Thoracic aorta (tissue), 2 donors: Measurements from ENCODE around the gene CHAF1B. TPM values are rescaled to one million over a fixed set of nuclear protein-coding genes. Genes with fewer than 3 reads are reported as not detected.

Experiments
- ATAC-seq: fragments of 150-250 bp; one replicate; pipeline ENCODE4 v1.8.0; 2017; ENCODE audit warnings: low read depth; ENCODE audit not compliant: insufficient number of reproducible peaks, low FRiP score
- DNase-seq: peaks from one replicate; pipeline ENCODE4 v3.0.0-alpha.2; 2020; ENCODE audit warnings: low spot score
- H3K27ac ChIP-seq, 2 donors: fragments of 200-600 bp; sonication (generic); 1 replicate in 1 of 2; 2 replicates in 1 of 2; pipeline ENCODE4 v1.5.1; 2016; ENCODE audit warnings: mild to moderate bottlenecking in 2 of 2, moderate library complexity in 2 of 2
- H3K27me3 ChIP-seq: fragments of 200-600 bp; sonication (generic); replicated peaks from 2 replicates; pipeline ENCODE4 v1.6.0; 2016; ENCODE audit warnings: mild to moderate bottlenecking; ENCODE audit not compliant: insufficient read depth
- H3K36me3 ChIP-seq: fragments of 200-600 bp; sonication (generic); one replicate; pipeline ENCODE4 v1.5.1; 2016
- H3K4me1 ChIP-seq, 2 donors: fragments of 200-600 bp; sonication (generic); 1 replicate in 1 of 2; 2 replicates in 1 of 2; pipeline versions ENCODE4 v1.5.1 to v1.6.0; 2016; ENCODE audit warnings: low read depth in 2 of 2, mild to moderate bottlenecking in 1 of 2; ENCODE audit not compliant: control insufficient read depth in 1 of 2
- H3K4me3 ChIP-seq: fragments of 200-600 bp; sonication (generic); 2 replicates; pipeline ENCODE4 v1.5.1; 2016; ENCODE audit warnings: mild to moderate bottlenecking
- H3K9me3 ChIP-seq: fragments of 200-600 bp; sonication (generic); 2 replicates; pipeline ENCODE4 v1.5.1; 2016
- CTCF ChIP-seq: fragments of 200-600 bp; sonication (generic); IDR thresholded peaks from one replicate; pipeline ENCODE4 v1.5.1; 2019; ENCODE audit warnings: antibody characterized with exemption
- total RNA-seq, 2 donors: library from RNA; depleted of rRNA; stranded (reverse); fragments of >200 nt; gene quantifications; one replicate each; pipeline versions ENCODE4 v1.1.0 to v1.2.3, GENCODE V29; 2016

Gene CHAF1B
- total RNA-seq, 2 donors from 2014 or later = 0.35 to 1.2 TPM

DNA sequence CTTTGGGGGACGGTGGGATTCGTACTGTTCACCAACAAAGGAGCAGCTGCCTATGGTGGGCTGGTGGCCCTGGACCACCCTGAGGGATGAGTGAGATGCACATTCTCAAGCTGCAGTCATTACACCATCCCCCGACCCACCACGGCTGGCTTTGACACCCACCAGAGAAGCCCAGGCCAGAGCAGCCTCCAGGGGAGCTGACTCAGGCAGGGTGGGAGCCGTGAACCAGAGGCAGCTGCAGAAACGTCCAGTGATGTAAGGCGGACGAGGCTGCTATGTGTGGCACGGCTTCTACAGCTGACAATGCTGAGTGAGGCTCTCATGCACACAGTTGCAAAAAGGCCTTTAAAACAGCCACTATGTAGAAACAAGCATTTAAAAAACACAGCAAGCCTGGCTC lies 40.1 kb downstream of the CHAF1B start:
- no peak for DNase-seq
- no peak for ATAC-seq

GRCh38 chr21:36427502-36427901 lies 42.3 kb downstream of the CHAF1B start:
- DNase-seq = no peak

More for the DNA sequence above, 40.1 kb downstream of the CHAF1B start:
- no peak overlapping the region for H3K4me3 ChIP-seq
- no peaks in the 10 kb centered on the region for H3K9me3 ChIP-seq
- TF ChIP-seq CTCF = no peak
- H3K36me3 ChIP-seq = no peaks in the 10 kb centered on the region
- peaks cover 0 to 8% of the 10 kb centered on the region in 2 donors for H3K4me1 ChIP-seq
- no peak overlapping the region for H3K27ac ChIP-seq
- H3K27me3 ChIP-seq = no peaks in the 10 kb centered on the region

DNA sequence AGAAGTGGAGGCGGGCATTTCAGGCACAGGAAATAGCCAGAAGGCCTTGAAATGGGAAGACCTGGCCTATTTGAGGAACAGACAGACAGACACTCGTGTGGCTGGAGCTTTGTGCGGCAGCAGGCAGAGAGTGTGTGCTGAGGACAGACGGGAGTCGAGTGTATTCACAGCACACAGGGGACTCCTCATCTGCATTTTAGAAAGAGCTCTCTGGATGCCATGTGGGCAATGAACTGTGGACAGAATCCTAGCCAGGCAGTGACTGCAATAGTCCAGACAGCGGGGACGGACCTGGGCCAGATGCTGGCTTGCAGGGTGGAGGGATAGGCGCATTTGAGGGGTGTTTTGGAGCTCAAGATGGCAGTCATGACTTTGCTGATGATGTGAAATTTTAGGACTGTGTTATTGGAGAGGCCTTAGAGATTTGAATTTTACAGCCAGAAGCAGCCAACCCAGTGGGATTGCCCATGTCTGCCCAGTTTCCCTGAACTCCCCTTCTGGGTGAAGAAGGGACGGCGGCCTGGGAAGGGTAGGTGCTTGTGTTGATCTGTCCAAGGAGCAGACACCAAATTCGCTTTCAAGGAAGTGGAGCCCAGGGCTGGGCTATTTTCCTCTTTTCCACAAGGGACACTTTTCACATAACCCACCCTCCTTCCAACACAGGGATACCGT lies 43.7 kb downstream of the CHAF1B start:
- no peak overlapping the region for H3K4me3 ChIP-seq
- H3K36me3 ChIP-seq = no peaks in the 10 kb centered on the region
- ATAC-seq (no peak), DNase-seq (no peak)
- no peak for TF ChIP-seq CTCF
- H3K27ac ChIP-seq = peak overlapping the region; percentile 65
- H3K9me3 ChIP-seq = no peaks in the 10 kb centered on the region
- H3K27me3 ChIP-seq = no peaks in the 10 kb centered on the region
- H3K4me1 ChIP-seq = peaks cover 2 to 16% of the 10 kb centered on the region in 2 donors

More at GRCh38 chr21:36427502-36427901, 42.3 kb downstream of the CHAF1B start:
- H3K9me3 ChIP-seq = no peaks in the 10 kb centered on the region
- no peak overlapping the region for H3K27ac ChIP-seq
- no peak for TF ChIP-seq CTCF
- no peaks in the 10 kb centered on the region for H3K36me3 ChIP-seq
- no peak for ATAC-seq
- no peak overlapping the region for H3K4me3 ChIP-seq
- peaks cover 2 to 16% of the 10 kb centered on the region in 2 donors for H3K4me1 ChIP-seq
- no peaks in the 10 kb centered on the region for H3K27me3 ChIP-seq

- Histone ChIP-seq H3K27me3 (no peaks in the 10 kb centered on the region), H3K27ac (peak overlapping the region; percentile 65), H3K9me3 (no peaks in the 10 kb centered on the region), H3K4me3 (peak overlapping the region; percentile 62), H3K36me3 (no peaks in the 10 kb centered on the region), H3K4me1 (peaks cover 2 to 16% of the 10 kb centered on the region in 2 donors)
- peak; percentile 84 for DNase-seq
- ATAC-seq = peak; percentile 92
- no peak for TF ChIP-seq CTCF
Observed at GRCh38 chr21:36429947-36430546, 44.9 kb downstream of the CHAF1B start.

- ATAC-seq (no peak), DNase-seq (no peak)
- H3K4me3 ChIP-seq = peak overlapping the region; percentile 62
- H3K27ac ChIP-seq = peak overlapping the region; percentile 65
- TF ChIP-seq CTCF = no peak
- H3K36me3 ChIP-seq = no peaks in the 10 kb centered on the region
- no peaks in the 10 kb centered on the region for H3K27me3 ChIP-seq
- H3K9me3 ChIP-seq = no peaks in the 10 kb centered on the region
- peaks cover 2 to 16% of the 10 kb centered on the region in 2 donors for H3K4me1 ChIP-seq
Observed at GRCh38 chr21:36430841-36431240, 45.6 kb downstream of the CHAF1B start.
